GM13977 (cell line): ENCODE data around the gene USP22.

Experiments
- DNase-seq: peaks from one replicate; pipeline ENCODE4 v3.0.0; 2012; ENCODE audit warnings: low spot score
- in situ Hi-C: fragments of 300-500 bp; cut with MboI; formaldehyde crosslinking; loops from one replicate; pipeline ENCODE4 v1.12.0; 2022; ENCODE audit warnings: low sequenced_read_pairs, low pct_unique_long_range_greater_than_20kb, mixed read lengths, inconsistent platforms; ENCODE audit not compliant: unreplicated experiment
- TF ChIP-seq, protein P1 (sequence below): IDR thresholded peaks from 2 replicates; pipeline ENCODE4 v1.5.1; 2012; ENCODE audit warnings: mild to moderate bottlenecking, control low read depth; ENCODE audit not compliant: insufficient read depth; ENCODE audit errors: extremely low read depth, missing control alignments

USP22 gene

DNA sequence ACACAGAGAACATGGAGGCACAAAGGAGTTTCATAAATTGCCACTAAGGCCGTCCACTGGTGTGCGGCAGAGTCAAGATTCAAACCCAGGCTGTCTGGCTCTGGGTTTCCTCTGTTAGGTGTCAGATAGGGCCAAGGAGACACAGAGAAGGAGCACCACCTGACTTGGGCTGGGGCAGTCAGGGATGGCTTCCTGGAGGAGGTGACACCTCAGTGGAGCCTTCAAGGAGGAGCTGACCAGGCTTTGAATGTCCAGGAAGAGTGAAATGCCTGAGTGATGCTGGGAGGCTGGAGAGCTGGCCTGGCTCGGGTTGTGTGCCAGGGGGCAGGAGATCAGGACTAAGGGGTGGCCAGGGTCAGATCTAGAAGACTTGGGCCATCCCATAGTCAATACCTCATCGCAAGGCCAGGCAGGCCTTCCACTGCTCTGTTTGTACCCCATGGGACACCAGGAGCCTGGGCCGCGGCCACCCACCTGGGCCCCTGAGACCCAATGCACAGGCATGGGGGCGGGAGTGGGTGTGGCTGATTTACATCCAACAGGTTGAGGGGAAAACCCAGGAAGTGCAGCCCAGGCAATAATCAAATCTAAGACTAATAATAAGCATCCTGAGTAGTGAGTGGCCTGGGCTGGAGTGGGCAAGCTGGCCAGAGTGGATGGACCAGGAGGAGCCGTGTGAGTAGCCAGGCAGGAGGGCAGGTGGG lies 73.7 kb downstream of the USP22 start:
- in situ Hi-C loops, result no loop called here
- TF ChIP-seq, protein P1, sequence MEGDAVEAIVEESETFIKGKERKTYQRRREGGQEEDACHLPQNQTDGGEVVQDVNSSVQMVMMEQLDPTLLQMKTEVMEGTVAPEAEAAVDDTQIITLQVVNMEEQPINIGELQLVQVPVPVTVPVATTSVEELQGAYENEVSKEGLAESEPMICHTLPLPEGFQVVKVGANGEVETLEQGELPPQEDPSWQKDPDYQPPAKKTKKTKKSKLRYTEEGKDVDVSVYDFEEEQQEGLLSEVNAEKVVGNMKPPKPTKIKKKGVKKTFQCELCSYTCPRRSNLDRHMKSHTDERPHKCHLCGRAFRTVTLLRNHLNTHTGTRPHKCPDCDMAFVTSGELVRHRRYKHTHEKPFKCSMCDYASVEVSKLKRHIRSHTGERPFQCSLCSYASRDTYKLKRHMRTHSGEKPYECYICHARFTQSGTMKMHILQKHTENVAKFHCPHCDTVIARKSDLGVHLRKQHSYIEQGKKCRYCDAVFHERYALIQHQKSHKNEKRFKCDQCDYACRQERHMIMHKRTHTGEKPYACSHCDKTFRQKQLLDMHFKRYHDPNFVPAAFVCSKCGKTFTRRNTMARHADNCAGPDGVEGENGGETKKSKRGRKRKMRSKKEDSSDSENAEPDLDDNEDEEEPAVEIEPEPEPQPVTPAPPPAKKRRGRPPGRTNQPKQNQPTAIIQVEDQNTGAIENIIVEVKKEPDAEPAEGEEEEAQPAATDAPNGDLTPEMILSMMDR, result no peak

GRCh38 chr17:20967776-20968175 lies 75.0 kb downstream of the USP22 start:
- in situ Hi-C loops, result no loop called here
- TF ChIP-seq, protein P1, result no peak
- DNase-seq, result no peak

More for the DNA sequence above, 73.7 kb downstream of the USP22 start:
- no peak for DNase-seq

DNA sequence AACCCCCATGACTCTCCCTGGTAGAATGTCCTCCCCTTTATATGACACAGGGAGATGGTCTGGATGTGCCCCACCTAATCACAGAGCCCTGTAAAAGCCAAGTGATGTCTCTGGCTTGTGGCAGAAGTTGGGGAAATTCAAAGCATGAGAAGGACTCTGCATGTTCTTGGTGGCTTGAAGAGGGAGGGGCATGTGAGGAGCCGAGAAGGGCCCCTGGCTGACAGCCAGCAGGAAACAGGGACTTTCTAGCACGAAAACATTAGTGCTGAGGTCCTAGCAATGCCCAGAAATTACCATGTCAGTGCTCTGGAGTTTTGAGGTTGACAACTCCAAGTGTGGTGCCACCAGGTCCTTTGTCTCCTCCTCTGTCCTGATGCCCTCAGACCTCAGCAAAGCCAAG lies 75.9 kb downstream of the USP22 start:
- in situ Hi-C loops, result no loop called here
- peak; percentile 53 for DNase-seq
- TF ChIP-seq, protein P1, result no peak

- in situ Hi-C loops, result no loop called here
- TF ChIP-seq, protein P1, result no peak
- DNase-seq, result no peak
Observed at GRCh38 chr17:20965492-20965891, 77.3 kb downstream of the USP22 start.

GRCh38 chr17:20961586-20961985 lies 81.2 kb downstream of the USP22 start:
- DNase-seq, result no peak
- TF ChIP-seq, protein P1, result no peak
- in situ Hi-C loops, result no loop called here

GRCh38 chr17:20960871-20961270 lies 81.9 kb downstream of the USP22 start:
- TF ChIP-seq, protein P1, result no peak
- in situ Hi-C loops, result no loop called here
- no peak for DNase-seq
